Cardiac fibroblast (primary cell): Measurements from ENCODE around the gene ARMC7.

Experiments
- DNase-seq, 2 donors: peaks; one replicate each; pipeline versions ENCODE4 v3.0.0 to v3.0.0-alpha.2; 2010; ENCODE audit warnings: low read depth in 2 of 2
- H3K4me3 ChIP-seq, 2 donors: replicated peaks in 1 of 2; 1 replicate in 1 of 2; 2 replicates in 1 of 2; pipeline ENCODE4 v1.5.1; 2011; ENCODE audit warnings: low read depth in 2 of 2, low read length in 2 of 2, mild to moderate bottlenecking in 2 of 2, moderate library complexity in 1 of 2
- TF ChIP-seq, protein P1 (sequence below): IDR thresholded peaks from one replicate; pipeline ENCODE4 v1.5.1; 2011; ENCODE audit warnings: low read depth, mild to moderate bottlenecking, low read length, inconsistent platforms

Gene ARMC7

DNA sequence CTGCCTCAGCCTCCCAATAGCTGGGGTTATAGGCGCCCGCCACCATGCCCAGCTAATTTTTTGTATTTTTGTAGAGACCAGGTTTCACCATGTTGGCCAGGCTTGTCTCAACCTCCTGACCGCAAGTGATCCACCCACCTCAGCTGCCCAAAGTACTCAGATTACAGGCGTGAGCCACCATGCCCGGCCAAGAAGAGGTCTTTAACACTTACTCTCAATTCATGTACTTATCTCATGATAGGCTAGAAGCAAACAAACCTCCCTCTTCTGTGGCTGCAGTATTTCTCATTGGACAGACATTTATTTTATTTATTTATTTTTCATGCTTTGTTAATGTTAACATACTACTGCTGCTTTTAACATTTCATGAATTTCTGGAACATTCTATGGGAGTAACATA, 28.8 kb downstream of the ARMC7 start:
- DNase-seq, result no peak
- TF ChIP-seq, protein P1, sequence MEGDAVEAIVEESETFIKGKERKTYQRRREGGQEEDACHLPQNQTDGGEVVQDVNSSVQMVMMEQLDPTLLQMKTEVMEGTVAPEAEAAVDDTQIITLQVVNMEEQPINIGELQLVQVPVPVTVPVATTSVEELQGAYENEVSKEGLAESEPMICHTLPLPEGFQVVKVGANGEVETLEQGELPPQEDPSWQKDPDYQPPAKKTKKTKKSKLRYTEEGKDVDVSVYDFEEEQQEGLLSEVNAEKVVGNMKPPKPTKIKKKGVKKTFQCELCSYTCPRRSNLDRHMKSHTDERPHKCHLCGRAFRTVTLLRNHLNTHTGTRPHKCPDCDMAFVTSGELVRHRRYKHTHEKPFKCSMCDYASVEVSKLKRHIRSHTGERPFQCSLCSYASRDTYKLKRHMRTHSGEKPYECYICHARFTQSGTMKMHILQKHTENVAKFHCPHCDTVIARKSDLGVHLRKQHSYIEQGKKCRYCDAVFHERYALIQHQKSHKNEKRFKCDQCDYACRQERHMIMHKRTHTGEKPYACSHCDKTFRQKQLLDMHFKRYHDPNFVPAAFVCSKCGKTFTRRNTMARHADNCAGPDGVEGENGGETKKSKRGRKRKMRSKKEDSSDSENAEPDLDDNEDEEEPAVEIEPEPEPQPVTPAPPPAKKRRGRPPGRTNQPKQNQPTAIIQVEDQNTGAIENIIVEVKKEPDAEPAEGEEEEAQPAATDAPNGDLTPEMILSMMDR, result no peak
- H3K4me3 ChIP-seq, result no peak overlapping the region

DNA sequence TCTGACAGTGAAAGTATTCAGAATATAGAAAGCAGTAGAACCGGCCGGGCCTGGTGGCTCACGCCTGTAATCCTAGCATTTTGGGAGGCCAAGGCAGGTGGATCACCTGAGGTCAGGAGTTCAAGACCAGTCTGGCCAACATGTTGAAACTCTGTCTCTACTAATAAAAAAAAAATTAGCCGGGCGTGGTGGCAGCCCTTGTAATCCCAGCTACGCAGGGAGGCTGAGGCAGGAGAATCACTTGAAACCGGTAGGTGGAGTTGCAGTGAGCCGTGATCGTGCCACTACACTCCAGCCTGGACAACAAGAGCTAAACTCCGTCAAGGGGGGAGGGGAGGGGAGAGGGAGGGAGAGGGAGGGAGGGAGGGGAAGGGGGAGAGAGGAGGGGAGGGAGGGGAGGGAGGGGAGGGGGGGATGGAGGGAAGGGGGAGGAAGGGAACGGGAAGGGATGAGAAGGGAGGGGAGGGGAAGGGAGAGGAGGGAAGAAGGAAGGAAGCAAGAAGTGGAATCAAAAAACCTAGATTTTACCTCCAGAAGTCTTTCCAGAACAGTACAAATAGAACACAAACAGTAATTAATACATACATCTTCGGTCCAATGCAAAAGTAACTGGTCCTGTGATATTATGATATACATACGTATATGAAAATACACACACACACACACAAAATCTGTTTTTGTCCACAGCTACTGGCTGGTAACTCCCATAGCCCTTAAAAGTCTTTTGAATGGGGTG, 32.6 kb downstream of the ARMC7 start:
- TF ChIP-seq, protein P1, result no peak
- no peak overlapping the region for H3K4me3 ChIP-seq
- no peak for DNase-seq

DNA sequence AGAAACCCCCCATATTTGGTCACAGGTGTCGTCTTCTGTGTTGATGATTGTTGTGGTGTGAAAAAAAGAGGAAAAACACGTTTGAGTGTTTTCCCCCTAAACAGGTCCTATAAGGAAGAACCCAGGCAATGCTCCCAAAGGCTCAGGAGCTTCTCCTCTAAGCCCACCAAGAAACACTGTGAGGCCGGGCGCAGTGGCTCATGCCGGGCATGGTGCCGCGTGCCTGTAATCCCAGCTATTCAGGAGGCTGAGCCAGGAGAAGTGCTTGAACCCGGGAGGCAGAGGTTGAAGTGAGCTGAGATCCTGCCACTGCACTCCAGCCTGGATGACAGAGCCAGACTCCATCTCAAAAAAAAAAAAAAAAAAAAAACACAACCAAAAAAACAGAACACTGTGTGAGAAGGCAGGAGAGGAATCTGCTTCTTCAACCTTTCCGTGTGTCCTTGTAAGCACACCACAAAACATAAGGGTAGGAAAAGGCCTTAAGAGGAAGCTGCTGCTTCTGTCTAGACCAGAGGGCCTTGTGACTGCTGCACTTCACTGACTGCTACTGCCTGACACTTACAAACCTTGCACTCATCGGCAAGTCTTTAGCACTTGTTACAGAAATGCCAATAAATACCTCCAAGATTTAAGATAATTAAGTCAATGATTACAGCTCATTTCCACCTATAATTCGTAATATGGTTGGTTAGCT, 35.2 kb downstream of the ARMC7 start:
- TF ChIP-seq, protein P1, result no peak
- no peak overlapping the region for H3K4me3 ChIP-seq
- no peak for DNase-seq

DNA sequence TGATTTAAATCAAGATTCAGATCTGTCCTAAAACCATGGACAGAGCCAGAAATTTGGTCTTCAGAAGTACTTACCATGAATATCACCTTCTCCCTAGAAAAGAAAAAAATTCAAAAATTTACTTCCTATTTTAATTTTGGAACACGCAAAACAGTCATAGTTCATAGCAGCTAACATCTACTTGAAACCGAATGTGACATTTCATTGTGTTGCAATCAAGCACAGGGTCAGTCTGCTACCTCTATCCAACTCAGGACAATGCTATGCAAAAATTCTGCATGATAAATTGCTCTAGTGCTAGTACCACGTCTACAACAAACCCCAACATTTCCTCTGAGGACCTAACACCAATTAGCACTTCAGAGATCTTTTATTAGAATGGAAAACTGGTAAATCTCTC, 36.8 kb downstream of the ARMC7 start:
- no peak overlapping the region for H3K4me3 ChIP-seq
- peak; percentile 26 to 31 for DNase-seq

DNA sequence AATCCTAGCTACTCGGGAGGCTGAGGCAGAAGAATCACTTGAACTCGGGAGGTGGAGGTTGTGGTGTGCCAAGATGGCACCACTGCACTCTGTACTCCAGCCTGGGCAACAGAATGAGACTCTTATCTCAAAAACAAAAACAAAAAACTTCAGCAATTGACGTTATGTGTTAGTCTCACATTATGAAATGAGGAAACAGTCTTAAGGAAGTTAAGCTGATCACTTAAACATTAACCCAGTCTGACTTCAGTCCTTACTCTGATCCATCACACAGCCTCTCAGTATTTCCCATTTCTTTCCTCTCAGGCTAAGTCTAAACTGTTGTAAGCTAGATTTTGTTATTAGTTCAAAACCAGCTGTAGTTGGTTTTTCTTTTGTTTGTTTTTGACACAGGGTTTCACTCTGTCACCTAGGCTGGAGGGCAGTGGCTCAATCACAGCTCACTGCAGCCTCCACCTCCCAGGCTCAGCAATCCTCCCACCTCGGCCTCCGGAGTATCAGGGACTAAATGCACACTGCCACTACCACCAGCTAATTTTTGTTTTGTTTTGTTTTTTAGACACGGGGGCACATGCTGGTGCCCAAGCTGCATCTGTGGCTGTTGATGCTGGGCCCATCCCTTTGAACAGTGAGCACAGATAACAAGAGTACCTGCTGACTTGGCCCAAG, 38.2 kb downstream of the ARMC7 start:
- no peak overlapping the region for H3K4me3 ChIP-seq
- DNase-seq, result no peak
- TF ChIP-seq, protein P1, result no peak

More for the DNA sequence above, 36.8 kb downstream of the ARMC7 start:
- TF ChIP-seq, protein P1, result no peak

DNA sequence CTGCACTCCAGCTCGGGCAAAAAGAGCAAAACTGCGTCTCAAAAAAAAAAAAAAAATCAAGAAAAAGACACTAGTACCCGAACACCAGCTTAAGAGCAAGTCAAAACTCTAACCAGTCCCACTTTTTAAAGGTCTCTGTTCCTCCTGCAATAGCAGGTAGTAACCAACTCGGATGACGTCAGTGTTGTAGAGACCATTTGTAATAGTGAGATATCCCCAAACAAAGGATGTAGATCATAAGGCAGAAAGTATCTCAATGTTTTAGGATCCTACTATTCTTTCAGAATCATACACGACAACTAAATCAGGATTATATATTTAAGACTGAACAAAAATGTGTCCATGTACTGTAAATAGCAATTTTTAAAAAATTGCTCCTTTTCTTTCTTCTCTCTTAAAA, 42.2 kb downstream of the ARMC7 start:
- H3K4me3 ChIP-seq, result no peak overlapping the region
- TF ChIP-seq, protein P1, result no peak
- no peak for DNase-seq
